Left kidney (tissue), 2 donors: ENCODE data around the gene CHD2. TPM values are rescaled to one million over a fixed set of nuclear protein-coding genes. Genes with fewer than 3 reads are reported as not detected.

Source experiments
- DNase-seq: peaks from one replicate; pipeline ENCODE4 v3.0.0-alpha.2; 2013
- polyA plus RNA-seq: library from polyadenylated mRNA; unstranded; fragments of 120-200 nt; gene quantifications from one replicate; pipeline ENCODE4 v1.2.1, GENCODE V29; 2013; ENCODE audit not compliant: insufficient read length

Gene CHD2
- polyA plus RNA-seq, 1 donor = 134 TPM

DNA sequence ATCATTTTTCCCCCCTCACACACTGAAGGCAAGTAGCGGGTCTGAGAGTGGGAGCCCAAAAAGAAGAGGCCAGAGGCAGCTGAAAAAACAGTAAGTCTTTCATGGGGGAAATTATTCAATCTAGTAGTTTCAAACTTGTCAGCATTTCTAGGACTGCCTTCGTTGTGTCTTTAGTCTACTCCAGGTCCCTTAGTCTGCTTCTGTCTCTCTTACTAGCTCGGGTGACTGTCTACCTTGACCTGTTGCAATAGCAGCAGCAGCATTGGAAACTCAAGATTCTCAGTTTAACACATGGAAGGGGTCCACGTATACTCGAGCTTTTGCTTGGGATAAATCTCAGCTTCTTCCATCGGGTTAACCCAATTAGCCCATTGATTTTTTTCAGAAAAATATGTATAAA is 28.9 kb downstream of the CHD2 start:
- no peak for DNase-seq

DNA sequence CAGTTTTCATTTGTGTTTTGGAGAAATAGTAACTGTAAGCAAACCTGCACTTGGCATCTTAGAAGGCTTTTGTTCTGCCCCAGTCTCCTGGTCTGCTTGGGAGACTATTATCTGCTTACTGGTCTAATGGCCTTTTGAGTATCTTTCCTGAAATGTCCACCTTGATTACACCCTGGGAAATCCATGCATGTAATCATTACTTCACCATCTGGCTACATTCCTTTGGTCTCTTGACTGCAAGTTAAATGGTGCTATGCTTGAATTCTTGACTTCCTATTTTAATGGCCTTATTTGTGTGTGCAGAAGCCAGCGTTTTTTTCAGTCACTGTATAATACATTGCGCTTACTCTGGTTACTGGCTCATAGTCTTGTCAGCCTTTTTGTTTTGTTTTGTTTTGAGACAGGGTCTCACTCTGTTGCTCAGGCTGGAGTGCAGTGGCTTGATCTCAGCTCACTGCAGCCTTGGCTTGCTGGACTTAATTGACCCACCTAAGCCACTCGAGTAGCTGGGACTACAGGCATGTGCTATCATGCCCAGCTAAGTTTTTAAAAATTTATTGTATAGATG is 30.0 kb downstream of the CHD2 start:
- DNase-seq = no peak

DNA sequence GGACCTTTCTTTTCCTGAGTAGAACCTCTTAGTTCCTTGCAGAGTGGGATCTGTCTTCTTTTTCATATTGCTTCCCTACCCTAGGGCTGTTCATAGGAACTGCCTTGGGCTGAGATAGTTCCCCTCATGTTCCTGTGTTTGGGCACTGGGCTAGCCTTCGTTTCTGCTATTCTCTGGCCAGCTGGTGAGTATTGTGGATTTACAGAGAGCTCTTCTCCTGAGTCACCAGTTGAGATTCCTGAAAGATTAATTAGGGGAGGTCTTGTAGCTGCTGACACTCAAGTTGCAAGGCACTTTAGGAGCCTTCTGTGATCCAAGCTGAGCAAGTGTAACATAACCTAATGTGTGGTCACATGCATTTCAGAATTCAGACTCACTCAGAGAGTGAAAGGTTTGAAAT is 30.7 kb downstream of the CHD2 start:
- no peak for DNase-seq

DNA sequence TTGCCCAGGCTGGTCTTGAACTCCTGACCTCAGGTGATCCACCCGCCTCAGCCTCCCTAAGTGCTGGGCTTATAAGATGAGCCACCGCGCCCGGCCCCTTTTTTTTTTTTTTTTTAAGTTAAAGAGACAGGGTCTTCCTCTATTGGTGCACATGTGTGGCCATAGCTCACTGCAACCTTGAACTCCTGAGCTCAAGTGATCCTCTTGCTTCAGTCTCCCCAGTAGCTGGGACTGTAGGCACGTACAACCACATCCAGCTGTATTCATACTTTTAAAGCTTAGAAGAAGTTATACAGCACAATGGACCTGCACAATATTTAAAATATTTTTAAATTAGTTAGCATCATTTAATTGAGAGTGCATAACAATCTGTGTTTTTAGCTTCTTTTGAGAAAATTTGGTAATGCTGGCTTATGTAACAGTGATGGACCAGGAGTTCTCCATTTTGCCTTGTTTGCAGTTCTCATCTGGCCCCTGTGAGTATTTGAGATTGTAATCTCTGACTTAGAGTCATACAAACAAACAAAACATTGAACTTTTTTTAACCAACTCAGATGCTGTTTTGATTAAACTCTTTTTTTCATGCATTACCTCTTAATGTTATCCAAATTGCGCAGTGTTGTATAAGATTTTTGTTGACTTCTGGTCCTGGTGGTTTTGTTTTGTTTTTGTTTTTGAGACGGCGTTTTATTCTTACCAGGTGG is 33.0 kb downstream of the CHD2 start:
- no peak for DNase-seq

DNA sequence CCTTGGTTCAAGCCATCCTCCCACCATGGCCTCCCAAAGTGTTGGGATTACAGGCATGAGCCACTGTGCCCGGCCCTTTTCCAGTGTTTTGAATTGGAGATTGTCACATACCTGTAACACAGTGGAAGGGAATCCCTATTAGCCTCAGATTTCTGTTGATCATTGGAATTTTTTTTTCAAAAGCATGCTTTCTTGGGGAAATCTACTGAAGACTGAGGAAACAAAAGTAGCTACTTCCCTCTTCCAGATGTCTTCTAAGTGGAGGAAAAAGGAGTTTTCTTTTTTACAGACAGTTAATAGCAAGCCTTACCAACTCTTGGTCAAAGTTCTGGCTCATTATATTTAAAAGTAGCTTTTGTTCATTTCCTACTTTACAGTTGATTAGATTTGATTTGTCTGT is 33.7 kb downstream of the CHD2 start:
- no peak for DNase-seq

DNA sequence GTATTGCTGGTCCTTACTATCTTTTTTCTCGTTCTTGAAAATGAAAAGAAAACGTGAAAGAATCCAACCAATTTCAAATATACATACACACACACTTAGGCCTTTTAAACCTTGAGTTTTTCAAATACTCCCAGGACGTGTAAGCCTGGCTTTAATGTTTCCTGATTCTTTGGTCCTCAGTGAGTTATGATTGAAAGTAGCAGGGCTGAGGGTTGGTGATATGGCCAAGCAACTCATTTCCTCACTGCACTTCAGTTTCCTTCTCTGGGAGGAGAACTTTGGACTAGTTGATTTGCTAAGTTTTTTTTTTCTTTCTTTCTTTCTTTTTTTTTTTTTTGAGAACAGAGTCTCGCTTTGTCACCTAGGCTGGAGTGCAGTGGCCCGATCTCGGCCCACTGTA is 34.6 kb downstream of the CHD2 start:
- DNase-seq = no peak

DNA sequence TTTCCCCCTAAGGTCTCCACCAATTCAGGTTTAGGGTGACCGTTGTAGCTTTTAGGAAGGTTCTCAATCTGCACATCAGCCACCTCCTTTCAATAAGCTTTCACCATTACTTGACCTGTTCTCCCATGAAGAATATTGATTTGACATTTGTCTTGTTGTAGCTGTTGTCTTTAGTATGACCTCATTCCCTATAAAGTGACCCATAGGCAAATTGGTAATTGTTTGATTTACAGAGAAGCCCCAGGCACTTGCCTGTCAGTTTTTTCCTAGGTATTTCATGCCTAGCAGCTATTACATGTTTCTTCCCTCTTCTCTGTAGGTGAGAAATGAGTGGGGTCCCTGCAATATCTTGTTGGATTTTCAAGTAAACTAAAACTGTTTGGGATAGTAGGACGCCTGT is 36.0 kb downstream of the CHD2 start:
- DNase-seq = no peak

DNA sequence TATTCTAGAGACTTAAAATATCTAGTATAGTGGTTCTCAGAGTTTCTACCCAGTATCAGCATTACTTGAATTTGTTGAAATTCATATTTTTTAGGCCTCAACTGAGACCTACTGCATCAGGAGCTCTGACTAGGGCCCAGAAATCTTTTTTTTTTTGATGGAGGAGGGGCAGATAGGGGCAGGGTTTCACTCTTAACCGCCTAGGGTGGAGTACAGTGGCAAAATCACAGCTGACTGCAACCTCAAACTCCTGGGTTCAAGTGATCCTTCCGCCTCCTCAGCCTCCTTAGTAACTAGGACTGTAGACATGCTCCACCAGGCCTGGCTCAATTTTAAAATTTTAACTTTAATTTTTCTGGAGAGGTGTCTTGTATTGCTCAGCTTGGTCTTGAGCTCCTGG is 36.6 kb downstream of the CHD2 start:
- DNase-seq = no peak

DNA sequence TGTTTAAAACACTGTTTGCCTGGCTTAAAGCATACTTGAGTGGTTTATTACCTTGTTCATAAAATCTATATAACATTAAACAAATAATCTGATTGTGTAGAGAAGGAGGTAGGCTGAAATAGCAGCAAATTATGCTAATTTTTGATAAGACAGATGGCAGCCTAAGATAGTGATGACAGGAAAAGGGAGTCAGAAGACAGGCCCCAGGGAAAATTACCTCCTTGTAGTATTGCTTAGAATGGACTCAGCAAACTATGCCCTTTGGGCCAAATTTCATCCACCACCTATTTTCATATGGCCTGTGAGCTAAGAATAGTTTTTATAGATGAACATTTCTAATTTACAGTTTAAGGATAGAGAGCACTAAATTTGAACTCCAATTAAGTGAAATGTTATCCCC is 37.8 kb downstream of the CHD2 start:
- DNase-seq = no peak

DNA sequence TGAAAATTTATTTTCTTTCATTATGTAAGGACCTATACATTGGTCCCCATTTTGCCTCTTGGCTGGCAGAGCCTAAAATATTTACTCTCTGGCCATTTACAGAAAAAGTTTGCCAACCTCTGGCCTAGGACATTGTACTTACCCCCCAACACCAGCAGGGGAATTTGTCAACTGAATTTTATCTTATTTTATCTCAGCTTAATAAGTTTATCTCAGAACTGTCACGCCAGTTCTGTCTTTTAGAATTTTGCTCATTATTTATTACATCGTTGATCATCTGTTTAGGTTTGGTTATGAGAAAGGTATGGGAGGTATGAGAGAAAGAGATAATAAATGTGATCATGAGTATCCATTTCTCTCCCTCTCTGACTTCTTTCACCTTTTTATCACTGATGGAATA is 38.3 kb downstream of the CHD2 start:
- DNase-seq = no peak

DNA sequence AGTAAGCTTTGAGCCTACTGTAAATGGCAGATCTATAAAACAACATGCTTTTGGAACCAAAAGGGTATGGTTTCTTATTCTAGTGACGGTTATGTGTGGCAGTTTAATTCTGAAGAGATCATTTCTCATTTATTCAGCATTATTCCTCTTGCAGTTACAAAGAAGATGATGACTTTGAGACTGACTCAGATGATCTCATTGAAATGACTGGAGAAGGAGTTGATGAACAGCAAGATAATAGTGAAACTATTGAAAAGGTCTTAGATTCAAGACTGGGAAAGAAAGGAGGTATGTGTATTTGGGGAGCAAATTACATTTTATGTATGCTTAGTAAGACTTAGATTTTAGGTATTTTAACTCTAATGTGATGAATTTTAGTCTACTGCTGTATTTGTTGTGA is 41.5 kb downstream of the CHD2 start:
- no peak for DNase-seq

DNA sequence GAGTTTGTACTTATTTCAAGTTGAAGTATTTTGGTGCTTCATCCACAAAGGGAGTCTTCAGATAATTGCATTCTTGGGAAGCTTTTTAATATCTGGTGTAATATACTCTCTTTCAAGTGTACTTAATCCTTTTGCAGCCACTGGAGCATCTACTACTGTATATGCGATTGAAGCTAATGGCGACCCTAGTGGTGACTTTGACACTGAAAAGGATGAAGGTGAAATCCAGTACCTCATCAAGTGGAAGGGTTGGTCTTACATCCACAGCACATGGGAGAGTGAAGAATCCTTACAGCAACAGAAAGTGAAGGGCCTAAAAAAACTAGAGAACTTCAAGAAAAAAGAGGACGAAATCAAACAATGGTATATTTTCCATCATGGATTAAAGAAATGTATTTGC is 42.6 kb downstream of the CHD2 start:
- no peak for DNase-seq

DNA sequence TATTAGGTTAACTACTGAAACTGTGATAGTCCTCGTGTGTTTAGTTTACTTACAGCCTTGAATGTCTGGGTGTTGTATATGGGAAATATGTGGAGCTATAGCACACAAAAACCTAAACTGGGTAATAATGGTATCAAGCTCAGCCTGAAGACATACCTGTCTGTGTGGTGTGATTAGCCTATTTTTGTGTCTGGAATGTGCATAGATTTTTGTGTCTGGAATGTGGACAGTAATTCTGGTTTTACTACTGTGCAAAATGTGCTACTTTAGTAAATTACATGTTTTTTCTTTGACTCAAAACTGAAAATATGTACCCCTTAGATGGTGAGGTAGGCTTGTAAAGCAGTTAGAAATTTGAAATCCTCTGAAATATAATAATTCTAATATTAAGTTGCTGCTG is 43.5 kb downstream of the CHD2 start:
- no peak for DNase-seq

DNA sequence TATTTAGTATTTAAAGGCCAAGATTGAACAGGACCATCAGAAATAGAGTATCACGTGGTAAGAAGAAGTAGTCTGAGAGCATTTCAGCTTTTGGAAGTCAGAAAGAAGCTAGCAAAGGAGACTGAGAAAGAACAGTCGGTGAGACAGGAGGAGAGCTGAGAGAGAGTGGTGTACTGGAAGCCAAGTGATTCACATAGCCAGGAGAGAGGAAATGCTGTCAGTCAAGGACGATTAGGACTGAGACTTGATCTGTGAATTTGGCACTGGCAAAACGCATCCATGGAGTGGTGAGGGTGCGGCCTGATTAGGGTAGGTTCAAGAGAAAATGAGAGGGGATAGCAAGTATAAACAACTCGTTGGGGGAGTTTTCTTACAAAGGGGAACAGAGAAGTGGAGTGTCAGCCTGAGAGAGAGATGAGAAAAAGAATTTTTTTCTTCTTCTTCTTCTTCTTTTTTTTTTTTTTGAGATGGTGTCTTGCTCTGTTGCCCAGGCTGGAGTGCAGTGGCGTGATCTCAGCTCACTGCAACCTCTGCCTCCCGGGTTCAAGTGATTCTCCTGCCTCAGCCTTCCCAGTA is 44.9 kb downstream of the CHD2 start:
- DNase-seq = no peak

DNA sequence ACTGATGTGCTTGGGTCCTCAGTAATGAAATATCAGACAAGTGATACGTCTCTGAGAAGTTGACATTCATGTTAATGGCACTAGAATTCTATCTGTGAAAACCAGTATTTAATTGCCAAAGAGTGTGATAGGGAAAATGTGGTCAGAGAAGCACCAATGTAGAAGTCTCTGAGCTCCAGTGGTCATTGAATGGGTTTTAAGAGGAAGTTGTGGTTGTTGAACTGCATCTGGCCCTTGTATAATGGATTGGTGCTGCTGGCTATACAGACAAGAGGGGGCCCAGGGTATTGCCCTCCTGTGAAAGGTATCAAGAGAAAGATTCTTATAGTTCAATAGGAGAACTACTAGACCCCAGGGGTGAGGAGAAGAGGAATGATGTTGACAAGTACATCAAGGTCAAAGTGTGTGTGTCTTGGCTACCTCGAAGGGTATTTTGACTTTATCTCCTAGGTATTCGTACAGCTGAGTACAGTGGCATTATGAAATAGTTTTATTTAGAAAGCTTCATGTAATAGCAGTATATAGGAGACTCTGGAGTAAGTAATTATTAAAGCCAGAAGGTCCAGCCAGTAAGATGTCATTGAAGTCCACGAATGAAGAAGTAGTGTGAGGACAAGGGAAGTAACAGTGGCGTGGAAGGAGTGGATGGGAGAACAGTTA is 47.1 kb downstream of the CHD2 start:
- DNase-seq = no peak

DNA sequence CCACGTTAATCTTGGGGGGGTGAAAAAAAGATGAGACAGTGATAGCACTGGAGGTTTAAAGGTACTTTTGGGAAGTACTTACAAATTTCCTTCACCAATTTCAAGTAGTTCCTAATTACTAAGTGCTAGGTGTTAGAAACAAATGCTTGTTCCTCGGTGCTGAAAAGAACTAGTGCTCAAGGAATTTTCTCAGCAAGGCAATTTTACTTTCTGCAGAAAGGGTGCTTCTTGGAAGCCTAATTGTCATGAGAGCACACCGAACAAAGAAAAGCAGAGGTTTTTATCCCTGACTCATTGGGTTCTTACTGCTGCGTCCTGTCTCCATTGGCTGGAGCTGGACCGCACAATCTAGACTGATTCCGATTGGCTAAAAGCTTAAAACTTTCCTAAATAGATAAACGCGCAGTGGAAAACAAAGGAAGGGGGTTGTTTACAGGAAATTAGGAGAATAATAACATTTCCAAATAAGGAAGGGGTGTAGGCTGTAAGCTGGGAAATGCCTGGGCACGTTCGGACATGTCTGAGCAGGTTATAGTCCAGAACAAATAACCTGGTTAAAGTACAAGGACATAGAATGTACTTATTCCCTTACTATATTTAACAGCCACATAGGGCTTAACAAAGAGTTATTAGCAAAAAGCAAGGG is 49.6 kb downstream of the CHD2 start:
- no peak for DNase-seq

DNA sequence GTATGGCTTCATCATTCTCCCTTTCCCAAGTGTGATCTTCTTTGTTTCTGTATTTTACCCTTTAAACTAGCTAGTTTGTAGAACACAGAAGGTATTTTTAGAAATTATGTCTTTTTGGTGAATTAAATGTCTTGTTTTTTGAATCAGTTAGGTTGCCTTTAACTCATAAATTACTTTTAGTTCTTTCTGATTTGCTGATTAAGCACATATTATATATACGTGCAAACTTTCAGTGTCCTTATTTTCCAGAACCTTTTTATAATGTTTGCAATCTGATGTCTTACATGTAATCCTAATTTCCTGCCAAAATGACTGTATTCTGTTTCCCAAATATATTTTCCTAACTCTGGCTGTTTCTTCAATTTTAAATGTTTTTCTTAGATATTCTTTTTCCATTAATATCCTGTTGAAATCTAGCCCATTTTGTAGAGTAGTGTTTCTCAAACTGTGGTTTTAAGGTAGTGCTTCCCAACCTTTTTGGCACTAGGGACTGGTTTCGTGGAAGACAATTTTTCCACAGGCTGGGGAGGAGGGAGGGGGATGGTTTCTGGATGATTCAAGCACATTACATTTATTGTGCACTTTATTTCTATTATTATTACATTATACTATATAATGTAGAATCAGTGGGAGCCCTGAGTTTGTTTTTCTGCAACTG is 51.8 kb downstream of the CHD2 start:
- DNase-seq = no peak

DNA sequence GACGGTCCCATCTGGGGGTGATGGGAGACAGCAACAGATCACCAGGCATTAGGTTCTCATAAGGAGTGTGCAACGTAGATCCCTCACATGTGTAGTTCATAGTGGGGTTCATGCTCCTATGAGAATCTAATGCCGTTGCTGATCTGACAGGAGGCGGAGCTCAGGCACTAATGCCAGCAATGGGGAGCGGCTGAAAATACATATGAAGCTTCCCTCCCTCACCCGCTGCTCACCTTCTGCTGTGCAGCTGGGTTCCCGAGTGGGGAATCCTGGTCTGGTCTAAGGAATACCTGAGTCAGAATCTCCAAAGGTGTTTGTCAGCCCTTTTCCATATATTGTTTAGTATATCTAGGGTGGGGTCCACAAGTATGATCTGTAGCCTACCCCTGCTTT is 52.3 kb downstream of the CHD2 start:
- no peak for DNase-seq

DNA sequence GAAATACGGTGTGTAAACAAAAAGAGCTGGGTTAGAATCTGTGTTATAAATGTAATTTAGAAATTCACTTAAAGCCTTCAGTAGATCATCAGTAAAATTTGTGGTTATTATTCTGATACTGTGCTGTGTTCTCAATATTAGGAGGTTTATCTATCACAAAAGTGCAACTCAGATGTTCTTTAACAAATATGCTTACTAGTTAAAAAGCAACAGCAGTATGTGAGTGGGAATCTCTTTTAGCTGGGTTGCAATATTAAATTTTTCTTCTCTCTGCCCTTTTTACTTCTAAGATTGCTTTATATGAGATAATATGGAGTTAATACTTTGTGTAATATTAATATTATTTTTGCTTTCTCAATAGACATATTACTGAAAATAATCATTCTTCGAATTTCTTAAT is 53.4 kb downstream of the CHD2 start:
- no peak for DNase-seq

DNA sequence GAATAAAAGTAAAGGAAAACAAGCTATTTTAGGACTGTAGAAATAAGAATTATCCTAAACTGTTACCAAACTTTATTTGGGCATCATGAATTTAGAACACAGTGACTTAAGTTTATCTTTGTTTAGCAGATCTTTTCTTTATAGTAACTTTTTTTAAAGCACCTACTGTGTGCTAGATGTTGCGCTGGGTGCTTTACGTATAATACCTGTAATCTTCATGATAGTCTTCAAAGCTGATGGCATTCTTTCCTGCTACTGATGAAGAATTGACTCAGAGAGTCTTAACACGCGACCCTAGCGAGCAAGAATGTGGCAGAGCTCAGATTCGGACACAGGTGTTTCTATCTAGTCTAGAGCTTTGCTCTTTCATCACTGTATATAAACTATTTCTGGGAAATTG is 53.9 kb downstream of the CHD2 start:
- no peak for DNase-seq

DNA sequence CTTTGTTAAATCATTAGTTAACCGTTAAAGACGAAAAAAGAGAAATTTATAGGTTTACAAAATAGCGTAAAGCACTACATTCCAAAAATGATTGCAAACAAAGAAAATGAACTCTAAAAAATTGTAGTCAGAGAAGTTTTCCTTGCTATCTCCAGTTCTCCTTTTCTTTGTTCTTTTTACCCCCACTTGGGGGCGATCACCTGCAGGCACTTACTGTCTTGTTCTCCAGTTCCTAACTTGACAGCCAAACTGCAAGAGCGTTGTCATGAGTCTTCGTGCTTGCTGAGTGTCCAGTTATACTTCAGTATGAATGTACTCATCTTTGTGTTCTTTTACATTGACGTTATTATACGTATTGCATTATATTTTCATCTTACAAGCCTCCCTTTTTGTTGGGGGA is 54.5 kb downstream of the CHD2 start:
- DNase-seq = no peak

DNA sequence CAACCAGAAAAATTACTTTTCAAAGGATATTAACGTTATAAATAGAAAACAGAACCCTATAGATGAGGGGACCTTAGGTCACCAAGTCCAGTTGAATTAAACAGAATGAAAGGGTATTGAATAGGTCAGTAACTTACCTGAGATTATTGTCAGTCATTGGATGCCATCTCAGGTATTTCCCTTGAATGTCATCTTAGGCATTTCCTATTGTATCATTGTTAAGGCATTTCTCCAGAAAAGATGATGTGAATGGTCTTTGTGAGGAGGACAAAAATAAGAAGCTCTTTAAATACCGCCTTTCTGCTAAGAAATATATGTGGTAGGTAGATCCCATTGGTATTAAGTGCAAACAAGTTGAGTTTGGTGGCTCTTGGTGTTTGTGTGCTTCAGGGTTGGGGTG is 55.6 kb downstream of the CHD2 start:
- no peak for DNase-seq

DNA sequence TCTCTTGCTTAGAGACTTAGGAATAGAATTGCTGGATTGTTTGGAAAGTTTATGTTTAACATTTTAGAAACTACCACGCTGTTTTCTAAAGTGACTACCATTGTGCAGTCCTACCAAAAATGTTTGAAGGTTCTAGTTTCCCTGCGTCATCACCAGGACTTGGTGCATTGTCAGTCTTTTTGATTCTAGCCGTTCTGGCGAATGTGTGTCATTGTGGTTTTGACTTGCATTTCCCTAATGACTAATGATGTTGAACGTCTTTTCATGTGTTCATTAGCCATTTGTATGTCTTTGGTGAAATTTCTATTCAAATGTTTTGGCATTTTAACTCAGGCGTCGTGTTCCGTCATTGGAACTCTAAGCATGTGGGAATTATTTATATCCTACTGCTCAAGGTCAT is 58.0 kb downstream of the CHD2 start:
- DNase-seq = no peak
